Raji (cell line): ENCODE data around the gene PTGER1.

Experiments used
- POLR2A ChIP-seq: IDR thresholded peaks from 2 replicates; pipeline ENCODE4 v1.6.1; 2011; ENCODE audit warnings: low read depth, low read length, control low read depth; ENCODE audit not compliant: insufficient read depth

Gene PTGER1

GRCh38 chr19:14510311-14511228 lies 35.4 kb upstream of the PTGER1 start:
- TF ChIP-seq POLR2A = no peak

- no peak for TF ChIP-seq POLR2A
These were observed 32.8 kb upstream of the PTGER1 start for GRCh38 chr19:14507704-14508542.

GRCh38 chr19:14505488-14506239 lies 30.5 kb upstream of the PTGER1 start:
- TF ChIP-seq POLR2A = no peak

GRCh38 chr19:14503285-14503684 lies 28.1 kb upstream of the PTGER1 start:
- no peak for TF ChIP-seq POLR2A

GRCh38 chr19:14502334-14503092 lies 27.4 kb upstream of the PTGER1 start:
- no peak for TF ChIP-seq POLR2A

GRCh38 chr19:14497228-14497921 lies 22.2 kb upstream of the PTGER1 start:
- no peak for TF ChIP-seq POLR2A

- TF ChIP-seq POLR2A = no peak
These were observed 21.7 kb upstream of the PTGER1 start for GRCh38 chr19:14496834-14497227.

- no peak for TF ChIP-seq POLR2A
These were observed 21.1 kb upstream of the PTGER1 start, which contains the start of gene GIPC1 for GRCh38 chr19:14496029-14496833. TSS of gene GIPC1 (minus strand) at chr19:14496127. CDS start at chr19:14482976, 13,151 bp downstream.

GRCh38 chr19:14495672-14496028 lies 20.5 kb upstream of the PTGER1 start:
- TF ChIP-seq POLR2A = no peak

- no peak for TF ChIP-seq POLR2A
These were observed 19.9 kb upstream of the PTGER1 start for GRCh38 chr19:14494910-14495671.

GRCh38 chr19:14494411-14494810 lies 19.3 kb upstream of the PTGER1 start:
- TF ChIP-seq POLR2A = no peak

- no peak for TF ChIP-seq POLR2A
These were observed 17.7 kb upstream of the PTGER1 start for GRCh38 chr19:14492756-14493337.
